Thyroid gland (tissue), 4 donors: Measurements from ENCODE around the gene CYP2D6. TPM values are rescaled to one million over a fixed set of nuclear protein-coding genes. Genes with fewer than 3 reads are reported as not detected.
"Not testable (repeated sequence)": the region's sequence is repeated elsewhere in the genome, so short reads cannot be mapped to it uniquely, and the experiment has no call there.

ENCODE experiments used
- DNase-seq, 2 donors: peaks; one replicate each; pipeline ENCODE4 v3.0.0-alpha.2; 2019
- H3K27ac ChIP-seq, 3 donors: fragments of 200-600 bp; sonication (generic); 1 replicate in 2 of 3; 2 replicates in 1 of 3; pipeline ENCODE4 v1.5.1; 2016 to 2019; ENCODE audit warnings: mild to moderate bottlenecking in 1 of 3, moderate library complexity in 1 of 3
- H3K27me3 ChIP-seq: fragments of 200-600 bp; sonication (generic); one replicate; pipeline ENCODE4 v1.5.1; 2019
- H3K36me3 ChIP-seq, 2 donors: fragments of 200-600 bp; sonication (generic); one replicate each; pipeline ENCODE4 v1.5.1; 2016 to 2019
- H3K4me1 ChIP-seq, 2 donors: fragments of 200-600 bp; sonication (generic); one replicate each; pipeline ENCODE4 v1.5.1; 2017 to 2019
- H3K4me3 ChIP-seq, 3 donors: fragments of 200-600 bp; sonication (generic); replicated peaks in 1 of 3; 1 replicate in 2 of 3; 2 replicates in 1 of 3; pipeline ENCODE4 v1.5.1; 2016; ENCODE audit warnings: mild to moderate bottlenecking in 1 of 3
- H3K9me3 ChIP-seq: fragments of 200-600 bp; sonication (generic); one replicate; pipeline ENCODE4 v1.5.1; 2017
- POLR2A ChIP-seq, 2 donors: fragments of 450-650 bp; IDR thresholded peaks; one replicate each; pipeline ENCODE4 v1.6.1; 2017; ENCODE audit warnings: antibody characterized with exemption in 2 of 2, mild to moderate bottlenecking in 2 of 2, moderate library complexity in 1 of 2
- WGBS, 2 donors: methylation state at CpG; one replicate each; pipeline ENCODE4 v1.1.5; 2017; 5-methylcytosine and 5-hydroxymethylcytosine counted together
- intact Hi-C: fragments of 100-400 bp; cut with DNase I; formaldehyde crosslinking; loops from one replicate; pipeline ENCODE4 v1.15.1; 2023
- total RNA-seq, 4 donors: library from RNA; depleted of rRNA; stranded (reverse); fragments of >200 nt; gene quantifications; one replicate each; pipeline ENCODE4 v1.2.3, GENCODE V29; 2016
- TF ChIP-seq, protein P1 (sequence below), 6 experiments: fragments of 200-600 bp in 3 of 6; fragments of 450-650 bp in 3 of 6; sonication (generic) in 3 of 6; IDR thresholded peaks; one replicate each; pipeline ENCODE4 v1.5.1; 2016 to 2019; ENCODE audit warnings: antibody characterized with exemption in 6 of 6, mild to moderate bottlenecking in 2 of 6, inconsistent platforms in 1 of 6, moderate library complexity in 1 of 6

Gene CYP2D6
- 1 to 10 TPM in 2 of 4 donors, under 1 TPM in 2; 0.73 to 2.7 (median 1.6) TPM for total RNA-seq

DNA sequence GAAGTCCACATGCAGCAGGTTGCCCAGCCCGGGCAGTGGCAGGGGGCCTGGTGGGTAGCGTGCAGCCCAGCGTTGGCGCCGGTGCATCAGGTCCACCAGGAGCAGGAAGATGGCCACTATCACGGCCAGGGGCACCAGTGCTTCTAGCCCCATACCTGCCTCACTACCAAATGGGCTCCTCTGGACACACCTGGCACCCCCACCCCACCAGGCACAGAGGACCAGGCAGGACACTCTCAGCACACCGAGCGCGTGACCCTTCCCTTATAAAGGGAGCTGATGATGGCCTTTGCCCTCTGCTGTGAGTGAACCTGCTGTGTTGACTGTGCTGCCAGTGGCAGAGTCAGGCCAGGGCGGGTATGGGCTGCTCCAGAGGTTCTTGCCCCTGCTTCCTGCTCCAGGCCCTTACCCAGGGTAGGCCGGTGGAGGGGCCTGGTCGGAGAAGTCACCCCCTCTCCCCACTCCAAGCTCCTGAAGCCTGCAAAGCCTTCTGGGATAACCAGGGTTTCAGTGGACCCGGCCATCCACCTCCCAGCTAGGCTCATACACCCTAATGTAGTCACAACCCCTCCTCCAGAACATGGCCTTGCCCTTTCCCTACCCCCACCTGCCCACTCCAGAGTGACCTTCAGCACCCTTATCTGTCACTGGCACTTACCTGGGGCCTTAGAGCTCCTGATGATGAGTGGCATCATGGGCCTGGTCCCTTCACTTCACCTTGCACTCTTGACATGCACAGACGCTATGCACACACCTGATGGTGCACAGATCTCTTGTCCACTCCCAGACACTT is at the start of gene CYP2D6:
TSS of gene CYP2D6 (minus strand) at position 172 of the 793 bp plus-strand sequence. CDS start at position 153, 19 bp downstream.
- not testable (repeated sequence) for DNase-seq, H3K36me3 ChIP-seq
- 80 to 83% methylated on average over 2 to 11 of the region's 14 CpGs for WGBS, 2 donors

DNA sequence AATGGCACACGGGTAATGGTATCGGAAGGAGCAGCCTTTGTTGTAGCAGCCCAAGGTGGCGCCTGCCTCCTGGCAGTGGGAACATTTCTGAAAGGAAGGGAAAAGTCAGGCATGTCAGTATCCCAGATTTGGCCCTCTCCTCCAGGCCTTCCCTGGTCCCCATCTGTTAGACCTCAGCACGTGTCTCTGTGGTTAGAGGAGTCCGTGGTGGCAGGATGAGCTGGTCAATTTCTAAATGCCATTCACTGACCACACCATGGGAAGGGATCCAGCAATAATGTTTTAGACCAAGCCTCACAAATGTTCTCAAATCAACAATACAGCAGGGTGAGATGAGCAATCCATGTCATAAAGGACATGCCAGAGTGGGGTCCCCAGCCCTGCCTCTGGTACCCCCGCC is 49.0 kb upstream of the CYP2D6 start:
- TF ChIP-seq, protein P1, sequence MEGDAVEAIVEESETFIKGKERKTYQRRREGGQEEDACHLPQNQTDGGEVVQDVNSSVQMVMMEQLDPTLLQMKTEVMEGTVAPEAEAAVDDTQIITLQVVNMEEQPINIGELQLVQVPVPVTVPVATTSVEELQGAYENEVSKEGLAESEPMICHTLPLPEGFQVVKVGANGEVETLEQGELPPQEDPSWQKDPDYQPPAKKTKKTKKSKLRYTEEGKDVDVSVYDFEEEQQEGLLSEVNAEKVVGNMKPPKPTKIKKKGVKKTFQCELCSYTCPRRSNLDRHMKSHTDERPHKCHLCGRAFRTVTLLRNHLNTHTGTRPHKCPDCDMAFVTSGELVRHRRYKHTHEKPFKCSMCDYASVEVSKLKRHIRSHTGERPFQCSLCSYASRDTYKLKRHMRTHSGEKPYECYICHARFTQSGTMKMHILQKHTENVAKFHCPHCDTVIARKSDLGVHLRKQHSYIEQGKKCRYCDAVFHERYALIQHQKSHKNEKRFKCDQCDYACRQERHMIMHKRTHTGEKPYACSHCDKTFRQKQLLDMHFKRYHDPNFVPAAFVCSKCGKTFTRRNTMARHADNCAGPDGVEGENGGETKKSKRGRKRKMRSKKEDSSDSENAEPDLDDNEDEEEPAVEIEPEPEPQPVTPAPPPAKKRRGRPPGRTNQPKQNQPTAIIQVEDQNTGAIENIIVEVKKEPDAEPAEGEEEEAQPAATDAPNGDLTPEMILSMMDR (IDR thresholded peaks at IDR 0.05): no peak
- TF ChIP-seq POLR2A (IDR thresholded peaks at IDR 0.05): no peak
- Histone ChIP-seq H3K4me1 (peaks cover 6 to 24% of the 10 kb centered on the region in 2 donors), H3K4me3 (no peak overlapping the region), H3K27me3 (no peaks in the 10 kb centered on the region), H3K27ac (peak overlapping the region; percentile 52 to 65 (median 59)), H3K9me3 (no peaks in the 10 kb centered on the region), H3K36me3 (no peaks in the 10 kb centered on the region)
- 86 to 96% methylated on average over 6 of the region's 6 CpGs for WGBS, 2 donors
- intact Hi-C loops: no loop called here
- DNase-seq: no peak

More for the DNA sequence above, at the start of gene CYP2D6:
- H3K4me1 ChIP-seq, intact Hi-C loops, H3K4me3 ChIP-seq, H3K27ac ChIP-seq, H3K9me3 ChIP-seq, H3K27me3 ChIP-seq: not testable (repeated sequence)

DNA sequence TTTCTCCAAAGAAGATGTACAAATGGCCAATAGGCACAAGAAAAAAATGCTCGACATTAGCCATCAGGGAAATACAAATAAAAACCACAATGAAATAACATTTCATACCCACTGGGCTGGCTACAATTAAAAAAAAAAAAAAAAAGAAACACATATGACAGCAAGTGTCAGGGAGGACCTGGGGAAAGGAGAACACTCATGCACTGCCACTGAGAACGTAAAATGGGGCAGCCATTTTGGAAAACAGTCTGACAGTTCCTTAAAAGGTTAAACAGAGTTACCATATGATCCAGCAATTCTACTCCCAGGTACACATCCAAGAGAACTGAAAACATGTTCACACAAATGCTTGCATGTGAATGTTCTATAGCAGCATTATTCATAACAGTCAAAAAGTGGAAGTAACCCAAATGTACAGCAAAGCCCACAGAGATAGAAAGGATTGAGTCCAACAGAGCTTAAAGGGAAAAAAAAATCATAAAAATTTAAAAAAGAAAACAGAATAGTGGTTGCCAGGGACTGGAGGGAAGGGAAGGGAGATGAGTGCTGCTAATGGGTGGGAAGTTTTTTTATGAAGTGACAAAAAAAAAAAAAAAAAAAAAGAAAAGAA is 48.4 kb upstream of the CYP2D6 start:
- Histone ChIP-seq H3K27ac (no peak overlapping the region), H3K9me3 (no peaks in the 10 kb centered on the region), H3K4me1 (peaks cover 6 to 24% of the 10 kb centered on the region in 2 donors), H3K36me3 (no peaks in the 10 kb centered on the region), H3K4me3 (no peak overlapping the region), H3K27me3 (no peaks in the 10 kb centered on the region)
- DNase-seq: no peak
- TF ChIP-seq POLR2A (IDR thresholded peaks at IDR 0.05): no peak
- TF ChIP-seq, protein P1 (IDR thresholded peaks at IDR 0.05): no peak
- WGBS, 2 donors: 95 to 98% methylated on average over 2 of the region's 2 CpGs
- intact Hi-C loops: no loop called here

DNA sequence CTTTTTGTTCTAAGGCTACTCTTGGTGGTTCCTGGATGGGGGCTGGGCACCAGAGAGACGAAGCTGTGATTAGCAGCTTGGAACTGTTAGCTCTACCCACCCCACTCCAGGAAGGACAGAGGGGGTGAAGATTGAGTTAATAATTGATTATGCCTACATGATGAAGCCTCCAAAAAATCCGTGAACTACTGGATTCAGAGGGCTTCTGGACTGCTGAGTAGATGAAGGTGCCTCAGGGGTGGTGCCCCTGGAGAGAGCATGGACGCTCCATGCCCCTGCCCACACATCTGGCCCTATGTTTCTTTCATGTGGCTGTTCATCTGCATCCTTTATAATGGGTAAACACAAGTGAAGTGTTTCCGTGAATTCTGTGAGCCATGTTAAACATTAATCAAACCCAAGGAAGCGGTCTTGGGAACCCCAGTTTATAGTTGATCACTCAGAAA is 47.3 kb upstream of the CYP2D6 start:
- H3K4me1 ChIP-seq: peaks cover 6 to 24% of the 10 kb centered on the region in 2 donors
- WGBS, 2 donors: 91 to 94% methylated on average over 5 of the region's 5 CpGs
- H3K4me3 ChIP-seq: no peak overlapping the region
- no peaks in the 10 kb centered on the region for H3K9me3 ChIP-seq
- TF ChIP-seq, protein P1 (IDR thresholded peaks at IDR 0.05): no peak
- no peak for TF ChIP-seq POLR2A (IDR thresholded peaks at IDR 0.05)
- DNase-seq: no peak
- no peaks in the 10 kb centered on the region for H3K36me3 ChIP-seq
- no peaks in the 10 kb centered on the region for H3K27me3 ChIP-seq
- H3K27ac ChIP-seq: no peak overlapping the region
- intact Hi-C loops: no loop called here

DNA sequence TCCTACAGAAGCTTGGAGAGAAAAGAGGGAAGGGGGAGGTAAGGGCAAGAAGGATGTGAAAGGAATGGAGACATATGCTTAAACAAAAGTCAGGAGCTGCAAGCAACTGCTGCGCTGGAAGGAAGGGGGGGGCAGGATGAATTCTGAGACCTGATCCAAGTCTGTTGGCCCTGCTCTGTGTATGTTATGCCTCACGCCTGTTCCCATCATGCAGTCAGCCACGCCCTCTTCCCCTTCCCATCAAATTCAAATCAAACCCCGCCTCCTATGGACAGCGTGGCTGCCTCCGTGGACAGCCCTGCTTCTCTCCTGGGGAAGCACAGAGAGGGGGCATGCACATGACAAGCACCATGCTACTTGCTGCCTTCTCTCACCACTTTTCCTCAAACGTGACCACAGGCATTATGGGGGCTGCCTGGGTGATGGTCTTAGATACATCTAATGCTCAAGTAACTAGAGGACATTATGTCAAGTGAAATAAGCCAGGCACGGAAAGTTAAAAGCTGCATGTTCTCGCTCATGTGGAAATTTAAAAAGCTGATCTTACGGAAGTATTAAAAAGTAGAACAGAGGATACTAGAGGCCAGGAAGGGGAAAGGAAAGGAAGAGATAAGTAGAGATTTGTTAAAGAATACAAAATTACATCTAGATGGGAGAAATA is 45.8 kb upstream of the CYP2D6 start:
- Histone ChIP-seq H3K9me3 (no peaks in the 10 kb centered on the region), H3K36me3 (no peaks in the 10 kb centered on the region), H3K4me1 (peaks cover 6 to 16% of the 10 kb centered on the region in 2 donors), H3K27me3 (no peaks in the 10 kb centered on the region), H3K4me3 (no peak overlapping the region), H3K27ac (no peak overlapping the region)
- 85 to 89% methylated on average over 10 of the region's 10 CpGs for WGBS, 2 donors
- no peak for TF ChIP-seq POLR2A (IDR thresholded peaks at IDR 0.05)
- TF ChIP-seq, protein P1 (IDR thresholded peaks at IDR 0.05): no peak
- no peak for DNase-seq
- intact Hi-C loops: no loop called here
